IMR-90 (cell line): ENCODE results near the gene SLC26A4. TPM values are rescaled to one million over a fixed set of nuclear protein-coding genes. Genes with fewer than 3 reads are reported as not detected.

ENCODE experiments used
- ATAC-seq: fragments of 200-7000 bp; cut with Tn5 transposase; 2 replicates; pipeline ENCODE4 v1.9.1; 2020; ENCODE audit warnings: low read depth, mild to moderate bottlenecking, moderate library complexity
- BruUV-seq: library from RNA; stranded (reverse); fragments of 400-500 nt; replicated peaks from 2 replicates; lab custom pipeline; 2021; lab: Mats Ljungman, UMichigan
- CTCF ChIA-PET: fragments of 300-600 bp; formaldehyde crosslinking; extraction: SDS; loops from one replicate; lab custom pipeline; 2021; ENCODE audit warnings: antibody characterized with exemption; lab: Yijun Ruan, JAX
- POLR2A ChIA-PET: fragments of 300-600 bp; sonication (Branson Sonifier 250); formaldehyde crosslinking; loops from one replicate; lab custom pipeline; 2022; ENCODE audit warnings: antibody characterized with exemption; ENCODE audit not compliant: unreplicated experiment; lab: Charles Lee
- DNase-seq: peaks from one replicate; pipeline ENCODE4 v3.0.0; 2013
- H2AFZ ChIP-seq: replicated peaks from 2 replicates; pipeline ENCODE3; 2013; ENCODE audit warnings: low read length, mild to moderate bottlenecking; ENCODE audit not compliant: poor library complexity
- H2AK5ac ChIP-seq: 2 replicates; pipeline ENCODE4 v1.6.1; 2013; ENCODE audit warnings: low read depth, low read length, inconsistent platforms
- H2AK9ac ChIP-seq: replicated peaks from 2 replicates; pipeline ENCODE3; 2013; ENCODE audit warnings: mild to moderate bottlenecking, low read depth, low read length, moderate library complexity; ENCODE audit not compliant: poor library complexity
- H2BK120ac ChIP-seq: 2 replicates; pipeline ENCODE4 v1.6.1; 2013; ENCODE audit warnings: low read depth, low read length, inconsistent platforms
- H2BK15ac ChIP-seq: 3 replicates; pipeline ENCODE4 v1.6.1; 2013; ENCODE audit warnings: low read depth, low read length, inconsistent platforms
- H2BK20ac ChIP-seq: 2 replicates; pipeline ENCODE4 v1.6.1; 2013; ENCODE audit warnings: low read depth, mild to moderate bottlenecking, inconsistent platforms, low read length, moderate library complexity
- H2BK5ac ChIP-seq: 2 replicates; pipeline ENCODE4 v1.6.1; 2013; ENCODE audit warnings: mild to moderate bottlenecking, low read depth, low read length, inconsistent platforms; ENCODE audit not compliant: poor library complexity, severe bottlenecking
- H3K14ac ChIP-seq: replicated peaks from 2 replicates; pipeline ENCODE4 v1.6.1; 2013; ENCODE audit warnings: low read depth, low read length, inconsistent platforms
- H3K18ac ChIP-seq: 2 replicates; pipeline ENCODE4 v1.6.1; 2013; ENCODE audit warnings: low read depth, low read length, control low read depth
- H3K23ac ChIP-seq: 2 replicates; pipeline ENCODE4 v1.6.1; 2013; ENCODE audit warnings: low read depth, low read length, inconsistent platforms
- H3K27ac ChIP-seq: 2 replicates; pipeline ENCODE4 v1.5.1; 2013; ENCODE audit warnings: mild to moderate bottlenecking, control low read depth, low read length; ENCODE audit not compliant: insufficient read depth
- H3K27me3 ChIP-seq: 2 replicates; pipeline ENCODE4 v1.6.1; 2013; ENCODE audit warnings: low read length; ENCODE audit not compliant: control insufficient read depth, insufficient read depth
- H3K36me3 ChIP-seq: 2 replicates; pipeline ENCODE4 v1.6.1; 2013; ENCODE audit warnings: low read length, mixed read lengths; ENCODE audit not compliant: control insufficient read depth, insufficient read depth
- H3K4ac ChIP-seq: 2 replicates; pipeline ENCODE4 v1.6.1; 2013; ENCODE audit warnings: low read depth, low read length, inconsistent platforms
- H3K4me1 ChIP-seq: 2 replicates; pipeline ENCODE4 v1.6.1; 2013; ENCODE audit warnings: low read length, mixed read lengths; ENCODE audit not compliant: control insufficient read depth, insufficient read depth
- H3K4me2 ChIP-seq: 2 replicates; pipeline ENCODE4 v1.6.1; 2013; ENCODE audit warnings: low read depth, mild to moderate bottlenecking, control low read depth, low read length, moderate library complexity
- H3K4me3 ChIP-seq: 2 replicates; pipeline ENCODE4 v1.5.1; 2013; ENCODE audit warnings: low read depth, mild to moderate bottlenecking, control low read depth, low read length, moderate library complexity; ENCODE audit not compliant: insufficient read depth
- H3K56ac ChIP-seq: 2 replicates; pipeline ENCODE4 v1.6.1; 2013; ENCODE audit warnings: low read length, inconsistent platforms; ENCODE audit not compliant: insufficient read depth; ENCODE audit errors: extremely low read depth
- H3K79me1 ChIP-seq, 2 experiments: 2 replicates each; pipeline ENCODE4 v1.6.1; 2013; ENCODE audit warnings: low read length in 2 of 2, inconsistent platforms in 1 of 2, low read depth in 1 of 2
- H3K9ac ChIP-seq: 2 replicates; pipeline ENCODE4 v1.6.1; 2013; ENCODE audit warnings: low read depth, low read length, control low read depth
- H3K9me1 ChIP-seq: 2 replicates; pipeline ENCODE4 v1.6.1; 2013; ENCODE audit warnings: low read length, inconsistent platforms; ENCODE audit not compliant: insufficient read depth
- H3K9me3 ChIP-seq: 2 replicates; pipeline ENCODE4 v1.6.1; 2013; ENCODE audit warnings: low read length; ENCODE audit not compliant: control insufficient read depth, insufficient read depth
- H4K20me1 ChIP-seq: 2 replicates; pipeline ENCODE4 v1.6.1; 2013; ENCODE audit warnings: low read length, inconsistent platforms; ENCODE audit not compliant: insufficient read depth
- H4K5ac ChIP-seq: 2 replicates; pipeline ENCODE4 v1.6.1; 2013; ENCODE audit warnings: mild to moderate bottlenecking, low read depth, low read length, control low read depth
- H4K8ac ChIP-seq, 2 experiments: 2 replicates each; pipeline ENCODE4 v1.6.1; 2013; ENCODE audit warnings: low read depth in 2 of 2, low read length in 2 of 2, control low read depth in 1 of 2, inconsistent platforms in 1 of 2
- H4K91ac ChIP-seq: 2 replicates; pipeline ENCODE4 v1.6.1; 2013; ENCODE audit warnings: low read depth, low read length, inconsistent platforms; ENCODE audit not compliant: insufficient read depth
- RAD21 ChIP-seq: IDR thresholded peaks from 2 replicates; pipeline ENCODE4 v1.6.1; 2012; ENCODE audit warnings: low read length, improper control_type of control experiment
- WGBS, 2 experiments: methylation state at CpG; one replicate each; pipeline versions ENCODE4 v1.1.5 to v1.1.7; 2013; ENCODE audit warnings: missing lambda C conversion rate in 2 of 2; ENCODE audit not compliant: insufficient read length in 1 of 2; ENCODE audit errors: extremely low coverage in 2 of 2; 5-methylcytosine and 5-hydroxymethylcytosine counted together
- dilution Hi-C: fragments of 300-500 bp; cut with HindIII; formaldehyde crosslinking; loops from one replicate; pipeline ENCODE4 v1.14.3; 2018; ENCODE audit warnings: low sequenced_read_pairs; ENCODE audit not compliant: unreplicated experiment
- in situ Hi-C: fragments of 300-500 bp; cut with MboI; formaldehyde crosslinking; loops from 3 replicates; pipeline ENCODE4 v1.14.3; 2019; ENCODE audit warnings: low sequenced_read_pairs, inconsistent platforms, mixed read lengths
- intact Hi-C: fragments of 100-400 bp; cut with micrococcal nuclease; formaldehyde crosslinking; loops from 2 replicates; pipeline ENCODE4 v1.10.0; 2022
- polyA plus RNA-seq, 3 experiments: library from polyadenylated mRNA; depleted of rRNA; stranded (reverse); fragments of >200 nt; gene quantifications; 2 replicates each; pipeline ENCODE4 v1.2.3, GENCODE V29; 2012; ENCODE audit warnings: low replicate concordance in 1 of 3
- total RNA-seq: library from RNA; depleted of rRNA; stranded (reverse); fragments of >200 nt; gene quantifications from 2 replicates; pipeline ENCODE4 v1.2.3, GENCODE V29; 2012

Gene SLC26A4
- total and polyA plus RNA-seq, 2 of the 4 experiments (the other 2 are of a cell fraction): 0.09 to 1.1 TPM

GRCh38 chr7:107696330-107696946 is 35.8 kb downstream of the SLC26A4 start:
- Histone ChIP-seq H3K18ac (no peak overlapping the region), H2BK5ac (no peak overlapping the region), H3K27ac (no peak overlapping the region), H4K20me1 (no peaks in the 10 kb centered on the region), H2BK15ac (no peak overlapping the region), H3K4me3 (no peak overlapping the region), H3K9ac (no peak overlapping the region), H4K8ac (no peak overlapping the region), H2AFZ (no peak overlapping the region), H3K4me1 (peaks cover 13% of the 10 kb centered on the region), H3K79me1 (no peaks in the 10 kb centered on the region), H4K91ac (no peak overlapping the region), H2BK120ac (no peak overlapping the region), H2BK20ac (no peak overlapping the region), H3K4me2 (no peak overlapping the region), H4K5ac (no peak overlapping the region), H3K9me1 (peaks cover 7% of the 10 kb centered on the region; the same call in 1 of the 2 replicates), H3K9me3 (no peaks in the 10 kb centered on the region), H2AK9ac (no peak overlapping the region), H3K4ac (no peak overlapping the region), H3K23ac (no peak overlapping the region), H3K27me3 (no peaks in the 10 kb centered on the region), H3K56ac (no peak overlapping the region), H3K14ac (no peak overlapping the region), H2AK5ac (no peak overlapping the region), H3K36me3 (no peaks in the 10 kb centered on the region)
- intact Hi-C loops (no loop called here), dilution Hi-C loops (no loop called here), in situ Hi-C loops (no loop called here)
- BruUV-seq: no TSS peak
- no peak for TF ChIP-seq RAD21
- 100% methylated on average over 1 of the region's 4 CpGs; no CpG with 5 or more reads in 1 of the 2 experiments for WGBS, 2 experiments
- CTCF ChIA-PET: no interaction called here
- POLR2A ChIA-PET: no interaction called here
- no peak for DNase-seq
- ATAC-seq: no peak
